Measurements from ENCODE around the gene ARHGAP31.
"Not testable (repeated sequence)": the region's sequence is repeated elsewhere in the genome, so short reads cannot be mapped to it uniquely, and the experiment has no call there.

ARHGAP31 gene

GRCh38 chr3:119295816-119296726 is 1.9 kb downstream of the ARHGAP31 start:
- no peak for DNase-seq (ENCODE audit: low read depth in 2 of 2)

- no peak for DNase-seq (ENCODE audit: low read depth in 2 of 2)
Measured at GRCh38 chr3:119296727-119297122, 2.5 kb downstream of the ARHGAP31 start.

GRCh38 chr3:119297169-119297568 is 3.0 kb downstream of the ARHGAP31 start:
- no peak for DNase-seq (ENCODE audit: low read depth in 2 of 2)

DNA sequence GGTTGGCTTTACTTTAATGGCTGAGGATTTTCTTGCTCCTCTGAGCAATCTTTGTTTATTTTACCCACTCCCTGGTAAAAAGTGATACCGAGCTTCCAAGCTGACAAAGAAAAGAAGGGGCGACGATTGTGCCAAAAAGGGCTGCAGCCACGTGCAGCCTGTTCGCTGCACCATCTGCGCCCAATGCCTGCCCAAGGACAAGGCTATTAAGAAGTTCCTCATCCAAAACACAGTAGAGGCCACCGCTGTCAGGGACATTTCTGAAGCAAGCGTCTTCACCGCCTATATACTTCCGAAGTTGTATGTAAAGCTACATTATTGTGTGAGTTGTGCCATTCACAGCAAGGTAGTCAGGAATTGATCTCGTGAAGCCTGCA is 4.4 kb downstream of the ARHGAP31 start:
- DNase-seq (ENCODE audit: low read depth in 2 of 2): no peak

DNA sequence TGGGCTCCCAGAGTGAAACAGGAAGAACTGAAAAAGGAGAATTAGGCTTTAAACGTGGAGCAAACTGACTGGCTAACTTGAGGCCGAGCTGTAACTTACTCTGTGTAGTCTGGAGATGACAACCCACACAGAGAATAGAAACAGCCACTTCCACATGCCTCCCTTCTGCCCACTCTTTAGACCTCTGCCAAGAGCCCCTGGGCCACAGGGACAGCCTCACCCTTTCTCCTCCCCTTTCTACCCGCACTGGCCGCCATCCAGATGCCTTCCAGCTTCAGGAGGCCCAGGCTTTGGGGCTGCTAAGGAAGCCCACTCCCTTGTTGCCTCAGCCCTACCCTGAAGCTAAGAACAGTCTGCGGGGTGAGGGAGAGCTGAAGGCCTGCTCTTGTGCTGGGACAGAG is 6.8 kb downstream of the ARHGAP31 start:
- DNase-seq (ENCODE audit: low read depth in 2 of 2): no peak

GRCh38 chr3:119301662-119302061 is 7.5 kb downstream of the ARHGAP31 start:
- no peak for DNase-seq (ENCODE audit: low read depth in 2 of 2)

GRCh38 chr3:119302697-119303551 is 8.7 kb downstream of the ARHGAP31 start:
- DNase-seq (ENCODE audit: low read depth in 2 of 2): no peak

DNA sequence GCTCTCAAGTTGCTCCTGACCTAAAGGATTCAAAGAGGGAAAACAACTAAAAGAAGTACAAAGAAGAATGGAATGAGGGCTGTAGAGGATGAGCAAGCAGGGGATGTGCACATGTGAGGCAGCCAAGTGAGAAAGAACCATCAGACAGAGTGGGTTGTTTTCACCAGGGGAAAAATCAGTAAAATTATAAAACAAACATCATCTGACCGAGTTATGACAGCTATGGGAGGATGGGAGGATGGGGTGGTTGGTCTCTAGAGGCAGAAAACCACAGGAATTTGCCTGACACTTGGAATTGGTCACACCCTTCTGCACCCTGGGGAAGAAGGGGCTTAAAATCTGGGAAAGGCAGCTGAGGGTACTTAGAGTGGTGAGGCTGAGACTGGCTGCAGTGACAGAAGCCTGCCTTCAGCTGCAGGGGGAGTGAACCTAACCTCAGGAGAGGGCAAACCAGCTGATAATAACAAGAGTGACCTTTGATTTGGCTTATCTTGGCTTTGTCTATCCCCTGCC is 10.1 kb downstream of the ARHGAP31 start:
- no peak for DNase-seq (ENCODE audit: low read depth in 2 of 2)

GRCh38 chr3:119305286-119305685 is 11.1 kb downstream of the ARHGAP31 start:
- DNase-seq (ENCODE audit: low read depth in 2 of 2): no peak

- not testable (repeated sequence) for DNase-seq (ENCODE audit: low read depth in 2 of 2)
Measured at GRCh38 chr3:119306378-119306777, 12.2 kb downstream of the ARHGAP31 start.

DNA sequence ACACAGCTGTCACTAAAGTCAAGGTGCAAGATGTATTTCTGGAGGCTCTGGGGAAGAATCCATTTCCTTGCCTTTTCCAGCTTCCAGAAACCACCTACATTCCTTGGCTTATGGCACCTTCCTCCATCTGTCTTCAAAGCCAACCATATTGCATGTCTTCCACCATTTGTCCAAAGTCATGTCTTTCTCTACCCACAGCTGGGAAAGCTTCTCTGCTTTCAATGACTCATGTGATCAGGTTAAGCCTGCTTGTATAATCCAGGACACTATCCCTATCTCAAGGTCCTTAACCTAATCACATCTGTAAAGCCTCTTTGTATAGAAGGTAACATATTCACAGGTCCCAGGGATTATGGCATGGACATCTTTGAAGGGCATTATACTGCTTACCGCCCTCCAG is 14.2 kb downstream of the ARHGAP31 start:
- no peak for DNase-seq (ENCODE audit: low read depth in 2 of 2)

DNA sequence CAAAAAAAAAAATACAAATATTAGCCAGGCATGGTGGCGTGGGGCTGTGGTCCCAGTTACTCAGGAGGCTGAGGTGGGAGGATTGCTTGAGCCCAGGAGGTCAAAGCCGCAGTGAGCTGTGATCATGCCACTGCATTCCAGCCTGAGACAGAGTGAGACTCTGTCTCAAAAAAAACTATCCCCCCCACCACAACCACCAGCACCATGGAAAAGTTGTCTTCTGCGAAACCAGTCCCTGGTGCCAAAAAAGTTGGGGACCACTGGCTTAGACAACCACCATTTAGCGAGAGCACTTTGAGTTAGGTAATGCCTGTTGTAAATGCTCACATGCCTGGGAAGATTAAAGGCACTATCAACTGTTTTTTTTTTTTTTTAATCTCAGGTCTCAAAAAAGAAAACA is 15.4 kb downstream of the ARHGAP31 start:
- no peak for DNase-seq (ENCODE audit: low read depth in 2 of 2)

- no peak for DNase-seq (ENCODE audit: low read depth in 2 of 2)
Measured at GRCh38 chr3:119310071-119310470, 15.9 kb downstream of the ARHGAP31 start.

DNA sequence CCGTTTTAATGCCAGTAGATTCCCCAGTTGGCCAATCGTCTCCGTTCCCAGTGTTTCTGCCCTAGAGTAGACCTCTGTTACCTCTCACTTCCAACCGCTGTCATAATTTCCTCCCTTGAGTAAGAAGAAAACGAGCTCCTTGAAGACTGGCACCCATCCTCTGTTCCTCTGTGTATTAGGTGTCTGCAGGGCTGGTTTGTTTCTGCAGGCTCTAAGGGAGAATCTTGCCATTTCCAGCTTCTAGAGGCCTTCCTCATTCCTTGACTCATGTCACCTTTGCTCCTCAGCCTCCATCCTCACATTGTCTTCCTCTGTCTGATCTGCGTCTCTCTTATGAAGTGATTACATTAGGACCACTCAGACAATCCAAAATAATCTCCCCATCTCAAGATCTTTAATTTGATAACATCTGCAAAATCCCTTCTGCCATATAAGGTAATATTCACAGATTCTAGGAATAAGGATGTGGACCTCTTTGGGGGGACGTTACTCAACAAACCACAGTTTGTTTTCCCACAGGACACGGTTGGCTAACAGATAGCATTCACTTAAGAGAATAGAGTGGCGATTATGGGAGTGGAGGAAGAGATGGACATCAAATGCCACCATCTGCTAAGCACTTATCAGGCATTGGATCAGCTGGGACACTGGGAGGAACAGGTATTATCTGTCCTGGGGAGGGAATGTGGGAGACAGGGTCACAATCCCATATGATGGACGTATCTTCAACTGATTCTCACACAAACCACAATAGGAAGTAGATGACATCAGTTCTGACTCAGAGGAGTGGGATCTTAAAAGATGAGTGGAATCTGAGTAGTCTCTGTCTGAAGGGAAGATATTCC is 17.1 kb downstream of the ARHGAP31 start:
- no peak for DNase-seq (ENCODE audit: low read depth in 2 of 2)

- no peak for DNase-seq (ENCODE audit: low read depth in 2 of 2)
Measured at GRCh38 chr3:119313461-119313860, 19.3 kb downstream of the ARHGAP31 start.

DNA sequence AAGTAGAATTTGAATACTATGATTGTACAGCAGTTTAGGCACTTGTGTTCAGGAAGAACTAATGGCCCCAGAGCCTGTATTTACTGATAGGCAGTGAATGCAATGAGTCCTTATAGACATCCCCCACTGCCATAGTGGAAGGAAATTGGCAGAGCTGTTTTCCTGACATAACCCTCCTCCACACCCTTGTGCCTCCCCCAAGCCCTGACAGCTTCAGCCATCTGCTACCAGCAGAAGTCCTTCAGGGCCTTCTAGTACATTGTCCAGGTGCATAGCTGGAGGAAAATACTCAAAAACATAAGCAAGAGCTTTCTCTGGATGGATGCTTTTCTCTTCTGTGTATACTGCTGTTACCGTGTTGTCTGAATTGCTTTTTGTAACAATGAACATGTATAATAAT is 20.6 kb downstream of the ARHGAP31 start:
- no peak for DNase-seq (ENCODE audit: low read depth in 2 of 2)

- DNase-seq (ENCODE audit: low read depth in 2 of 2): no peak
Measured at GRCh38 chr3:119315600-119316312, 21.6 kb downstream of the ARHGAP31 start.

DNA sequence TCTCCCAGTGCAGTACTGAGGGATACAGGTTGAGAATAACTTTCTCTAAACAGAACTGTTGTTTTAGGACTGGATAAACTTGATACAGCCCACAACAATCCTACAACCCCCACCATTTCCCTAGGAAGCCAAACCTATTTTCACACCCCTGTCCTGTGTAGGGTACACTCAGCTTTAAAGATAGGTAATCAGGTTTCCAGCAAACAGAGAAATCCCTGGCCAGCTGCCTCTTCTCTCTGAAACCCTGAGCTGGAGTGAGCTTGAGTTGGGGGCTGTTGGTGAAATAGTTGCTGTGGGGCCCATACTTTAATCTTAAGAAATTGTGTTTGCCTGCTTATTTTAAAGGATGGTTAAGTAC is 22.1 kb downstream of the ARHGAP31 start:
- no peak for DNase-seq (ENCODE audit: low read depth in 2 of 2)

DNA sequence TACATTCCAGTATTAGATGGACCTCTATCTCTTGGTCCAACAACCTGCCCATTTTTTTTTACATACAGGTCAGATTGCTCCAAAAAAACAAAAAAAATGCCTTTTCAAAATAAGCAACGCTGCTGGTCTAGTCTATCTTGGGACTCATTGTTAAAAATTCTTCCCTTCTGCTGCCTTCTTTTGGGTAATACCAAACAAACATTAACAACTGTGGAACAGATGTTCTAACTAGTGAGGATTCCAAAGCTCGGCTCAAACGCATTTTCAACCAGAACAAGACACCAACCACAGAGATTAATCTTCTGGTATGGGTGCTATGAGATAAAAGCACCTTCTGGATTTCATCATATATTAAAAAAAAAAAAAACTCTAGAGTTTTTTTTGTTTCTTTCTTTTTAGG is 24.7 kb downstream of the ARHGAP31 start:
- no peak for DNase-seq (ENCODE audit: low read depth in 2 of 2)

DNA sequence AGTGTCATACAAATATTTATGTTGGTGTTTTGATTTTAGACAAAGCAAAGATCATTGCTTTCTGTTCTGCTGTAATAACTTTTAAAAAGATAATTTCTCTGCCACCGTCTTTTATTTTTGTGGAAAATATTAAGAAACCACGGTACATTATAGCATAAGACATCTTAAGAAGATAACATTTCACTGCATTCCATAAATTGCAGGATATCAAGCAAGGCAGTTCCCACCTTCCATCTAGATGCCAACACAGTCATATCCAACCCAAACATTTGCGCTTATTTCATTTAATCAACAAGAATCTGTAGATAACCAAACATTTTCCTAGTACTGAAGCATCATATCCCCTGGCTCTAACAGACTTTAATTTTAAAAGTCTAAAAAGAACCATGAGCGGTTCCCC is 25.1 kb downstream of the ARHGAP31 start:
- DNase-seq (ENCODE audit: low read depth in 2 of 2): no peak

GRCh38 chr3:119320785-119321184 is 26.6 kb downstream of the ARHGAP31 start:
- DNase-seq (ENCODE audit: low read depth in 2 of 2): not testable (repeated sequence)
